Esophagus squamous epithelium (tissue), 4 donors: ENCODE data around the gene GABBR2.

Experiments
- CTCF ChIP-seq, 6 experiments: fragments of 450-650 bp in 4 of 6; fragments of 200-600 bp in 2 of 6; sonication (generic) in 2 of 6; IDR thresholded peaks; one replicate each; pipeline ENCODE4 v1.5.1; 2016 to 2019; ENCODE audit warnings: antibody characterized with exemption in 6 of 6, mild to moderate bottlenecking in 4 of 6, moderate library complexity in 4 of 6
- POLR2A ChIP-seq, 4 donors: fragments of 450-650 bp; IDR thresholded peaks; one replicate each; pipeline ENCODE4 v1.6.1; 2017; ENCODE audit warnings: antibody characterized with exemption in 4 of 4, mild to moderate bottlenecking in 4 of 4, moderate library complexity in 3 of 4

GRCh38 chr9:98522487-98522886, 186.2 kb downstream of the GABBR2 start:
- TF ChIP-seq POLR2A (IDR thresholded peaks at IDR 0.05) = no peak
- TF ChIP-seq CTCF (IDR thresholded peaks at IDR 0.05) = no peak
